Superior temporal gyrus (tissue), 1 donor: ENCODE measurements around the gene PRPF31.
"Not testable (repeated sequence)": the region's sequence is repeated elsewhere in the genome, so short reads cannot be mapped to it uniquely, and the experiment has no call there.

Experiments used
- DNase-seq: peaks from one replicate; pipeline ENCODE4 v3.0.0-alpha.2; 2016; ENCODE audit errors: extremely low spot score

PRPF31 gene

DNA sequence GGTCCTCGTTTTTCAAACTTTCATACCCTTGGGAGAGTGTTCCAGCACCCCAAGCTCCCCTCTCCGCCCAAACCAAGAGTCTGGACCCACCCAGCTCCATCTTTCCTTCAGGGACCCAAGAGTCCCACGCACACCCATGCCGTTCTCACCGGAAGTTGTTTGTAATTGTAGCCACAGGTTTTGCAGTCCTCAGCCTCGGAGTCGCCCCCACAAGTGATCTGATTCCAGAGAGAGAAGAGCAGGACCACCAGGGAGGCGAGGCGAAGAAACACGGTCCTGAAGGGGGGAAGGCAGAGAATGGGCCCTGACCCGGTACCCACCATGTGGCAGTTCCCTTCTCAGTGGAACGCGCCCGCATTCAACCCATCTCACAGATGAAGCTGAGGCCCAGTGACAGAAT is 47.3 kb downstream of the PRPF31 start:
- DNase-seq: no peak

DNA sequence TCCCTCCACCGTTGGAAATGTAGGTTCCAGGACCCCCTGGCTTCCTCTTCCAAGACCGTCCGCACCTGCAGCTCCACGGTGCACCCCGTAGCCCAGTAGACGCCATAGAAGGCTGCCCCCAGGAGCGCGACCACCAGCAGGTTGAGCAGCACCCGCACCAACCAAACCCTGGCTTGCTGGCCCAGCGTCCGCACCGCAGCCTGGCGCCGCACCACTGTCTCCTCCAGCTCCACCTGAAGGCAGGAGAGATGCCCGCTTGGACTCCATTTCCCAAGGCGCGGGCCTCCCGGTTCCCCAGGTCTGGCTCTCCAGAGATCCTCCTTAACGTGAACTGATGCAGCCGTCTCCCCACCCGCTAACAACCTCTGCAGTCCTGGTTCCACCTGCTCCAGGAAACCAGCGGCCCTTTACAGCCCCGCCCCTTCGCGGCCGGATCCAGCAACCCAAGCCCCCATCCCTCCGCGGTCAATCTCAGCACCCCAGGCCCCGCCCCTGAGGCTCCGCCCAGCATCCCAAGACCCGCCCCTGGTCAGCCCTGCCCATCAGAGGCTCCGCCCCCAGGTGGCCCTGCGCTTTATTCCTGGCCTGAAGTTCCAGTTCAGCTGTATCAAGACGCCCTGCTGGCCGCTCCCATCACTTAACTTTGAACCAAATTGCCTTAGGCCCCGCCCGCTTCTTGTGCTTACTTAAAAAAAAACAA is 49.0 kb downstream of the PRPF31 start:
- no peak for DNase-seq

DNA sequence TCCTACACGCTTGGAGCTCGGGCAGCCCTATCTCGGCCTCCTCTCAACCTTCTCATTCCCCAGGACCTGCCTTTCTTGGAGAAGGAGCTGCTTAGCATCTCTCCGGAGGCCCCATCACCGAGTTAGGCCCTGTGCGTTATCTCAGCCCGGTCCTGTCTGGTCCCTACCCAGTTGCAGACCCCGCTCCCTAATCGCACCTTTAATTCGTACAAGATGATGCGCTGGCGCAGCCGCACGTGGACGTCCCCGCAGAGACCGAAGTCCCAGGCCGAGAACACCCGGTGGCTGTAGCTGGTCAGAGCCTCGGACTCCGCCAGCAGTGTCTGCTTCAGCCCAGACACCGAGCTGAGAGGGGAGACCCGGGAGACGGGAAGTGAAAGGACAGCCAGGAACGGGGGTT is 49.7 kb downstream of the PRPF31 start:
- no peak for DNase-seq

DNA sequence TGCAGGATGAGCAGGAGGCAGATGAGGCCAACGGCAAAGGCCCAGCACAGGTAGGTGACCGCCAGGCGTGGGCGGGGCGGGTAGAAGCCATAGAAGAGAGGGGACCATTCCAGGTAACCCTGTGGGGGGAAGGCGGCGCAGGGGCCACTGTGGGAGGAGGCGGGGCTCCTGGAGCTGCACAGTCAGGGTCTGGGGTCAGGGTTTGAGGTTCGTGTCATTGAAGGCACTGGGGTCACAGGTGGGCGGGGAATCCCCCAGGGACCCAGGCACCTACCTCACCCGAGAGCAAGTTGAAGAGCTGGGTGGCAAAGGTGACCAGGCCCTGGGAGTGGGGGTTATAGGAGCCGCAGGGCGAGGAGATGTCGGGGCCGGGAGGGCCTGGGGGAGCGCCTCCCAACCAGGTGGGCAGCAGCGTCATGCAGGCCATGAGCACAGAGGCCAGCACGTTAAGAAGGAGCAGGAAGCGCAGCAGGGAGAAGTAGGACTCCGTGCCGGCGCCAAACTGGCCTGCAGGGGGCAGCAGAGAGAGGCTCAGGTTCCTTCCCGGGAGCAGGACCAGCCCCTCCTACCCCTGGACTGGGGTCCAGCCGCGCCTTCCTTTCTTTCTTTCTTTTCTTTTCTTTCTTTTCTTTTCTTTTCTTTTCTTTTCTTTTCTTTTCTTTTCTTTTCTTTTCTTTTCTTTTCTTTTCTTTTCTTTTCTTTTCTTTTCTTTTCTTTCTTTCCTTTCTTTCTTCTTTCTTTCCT is 52.8 kb downstream of the PRPF31 start:
- DNase-seq: peak; percentile 90

DNA sequence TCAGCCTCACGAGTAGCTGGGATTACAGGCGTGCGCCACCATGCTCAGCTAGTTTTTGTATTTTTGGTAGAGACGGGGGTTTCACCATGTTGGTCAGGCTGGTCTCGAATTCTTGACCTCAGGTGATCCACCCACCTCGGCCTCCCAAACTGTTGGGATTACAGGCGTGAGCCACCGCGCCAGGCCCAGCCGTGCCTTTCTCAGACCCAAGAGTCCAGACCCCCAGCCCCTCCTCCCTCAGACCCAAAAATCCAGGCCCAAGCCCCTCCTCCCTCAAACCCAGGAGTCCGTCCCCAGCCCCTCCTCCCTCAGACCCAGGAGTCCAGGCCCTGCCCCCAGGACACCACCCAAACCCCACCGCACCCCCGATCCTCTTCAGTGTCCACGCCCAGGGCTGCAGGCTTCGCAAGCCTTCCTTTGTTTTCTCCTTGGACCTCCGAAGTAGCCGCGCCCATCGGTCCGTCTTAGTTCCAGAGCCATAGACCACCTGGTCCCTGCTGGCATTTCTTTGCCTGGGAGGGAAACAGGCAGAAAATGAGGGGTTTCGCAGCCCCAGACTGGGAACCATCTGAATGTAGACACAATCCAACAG is 53.7 kb downstream of the PRPF31 start:
- DNase-seq: no peak

DNA sequence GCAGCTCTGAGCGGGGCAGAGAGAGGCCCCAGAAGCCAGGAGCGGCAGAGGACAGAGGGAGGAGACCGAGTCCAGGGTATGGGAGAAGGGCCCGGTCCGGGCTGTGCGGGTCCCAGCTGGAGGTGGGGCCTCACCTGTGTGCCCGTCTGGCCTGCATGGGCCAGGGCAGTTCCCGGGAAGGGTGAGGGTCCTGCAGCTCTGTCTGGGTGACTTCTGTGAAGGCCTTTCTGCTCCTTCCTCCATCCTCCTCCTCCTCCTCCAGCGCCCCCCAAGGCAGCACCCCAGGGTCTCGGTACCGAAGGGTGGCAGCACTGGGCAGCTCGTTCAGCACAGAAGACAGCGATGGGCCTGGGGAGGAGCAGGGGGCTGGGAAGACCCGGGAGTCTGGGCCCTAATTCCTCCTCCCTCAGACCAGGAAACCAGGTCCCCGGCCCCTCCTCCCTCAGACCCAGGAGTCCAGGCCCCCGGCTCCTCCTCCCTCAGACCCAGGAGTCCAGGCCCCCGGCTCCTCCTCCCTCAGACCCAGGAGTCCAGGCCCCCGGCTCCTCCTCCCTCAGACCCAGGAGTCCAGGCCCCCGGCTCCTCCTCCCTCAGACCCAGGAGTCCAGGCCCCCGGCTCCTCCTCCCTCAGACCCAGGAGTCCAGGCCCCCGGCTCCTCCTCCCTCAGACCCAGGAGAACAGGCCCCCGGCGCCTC is 56.3 kb downstream of the PRPF31 start:
- not testable (repeated sequence) for DNase-seq

DNA sequence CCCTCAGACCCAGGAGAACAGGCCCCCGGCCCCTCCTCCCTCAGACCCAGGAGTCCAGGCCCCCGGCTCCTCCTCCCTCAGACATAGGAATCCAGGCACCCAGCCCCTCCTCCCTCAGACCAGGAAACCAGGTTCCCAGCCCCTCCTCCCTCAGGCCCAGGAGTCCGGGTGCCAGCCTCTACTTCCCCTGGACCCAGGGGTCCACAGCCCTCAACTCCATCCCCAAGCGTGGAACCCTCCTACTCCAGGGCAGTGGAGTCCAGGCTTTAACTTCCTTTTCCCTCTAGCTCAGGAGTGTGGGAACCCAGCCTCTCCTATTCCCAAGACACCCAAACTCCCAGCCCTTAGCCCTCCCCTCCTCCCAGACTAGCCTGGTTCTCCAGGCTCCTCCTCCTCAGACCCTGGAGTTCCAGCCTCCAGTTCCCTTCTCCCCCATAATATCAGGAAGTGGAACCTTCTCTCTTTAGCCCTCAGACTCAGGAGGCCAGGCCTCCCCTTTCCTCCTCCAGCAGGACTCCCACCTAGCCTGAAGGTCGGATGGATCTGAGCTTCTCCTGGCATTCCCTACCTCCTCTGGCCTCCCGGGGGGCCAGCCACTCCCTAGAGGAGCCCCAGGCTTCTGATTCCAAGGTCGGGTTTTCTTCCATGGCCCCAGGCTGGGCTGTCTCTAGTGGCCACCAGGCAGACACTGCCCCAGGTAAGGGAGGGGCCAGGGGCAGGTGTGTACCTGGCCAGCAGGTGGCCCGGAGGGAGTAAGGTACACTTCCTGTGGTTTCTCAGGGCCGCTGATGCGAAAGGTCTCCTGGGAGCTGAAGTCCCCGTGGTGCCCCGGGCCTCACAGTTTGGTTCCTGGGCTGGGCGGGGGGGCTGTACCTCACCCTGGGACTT is 57.2 kb downstream of the PRPF31 start, which contains the start of gene TMC4:
TMC4 (minus strand) TSS at position 690 of the 888 bp plus-strand sequence; CDS start at position 647, 43 bp downstream.
- DNase-seq: no peak

DNA sequence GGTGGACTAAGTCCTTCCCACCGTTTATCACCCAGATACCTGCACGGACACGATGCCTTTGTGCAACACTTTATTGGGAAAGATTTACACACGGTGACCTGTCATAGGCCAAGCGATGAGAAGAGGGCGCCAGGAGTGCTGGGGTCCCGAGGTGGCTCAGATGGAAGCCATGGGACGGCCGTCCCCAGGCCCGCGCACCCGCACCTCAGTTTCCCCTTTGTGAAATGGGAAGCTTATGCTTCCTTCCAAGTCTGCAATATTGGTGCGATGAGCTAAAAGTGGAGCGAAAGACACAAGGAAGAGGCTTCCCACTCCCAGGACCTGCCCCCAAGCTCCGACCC is 57.8 kb downstream of the PRPF31 start:
- DNase-seq: no peak

DNA sequence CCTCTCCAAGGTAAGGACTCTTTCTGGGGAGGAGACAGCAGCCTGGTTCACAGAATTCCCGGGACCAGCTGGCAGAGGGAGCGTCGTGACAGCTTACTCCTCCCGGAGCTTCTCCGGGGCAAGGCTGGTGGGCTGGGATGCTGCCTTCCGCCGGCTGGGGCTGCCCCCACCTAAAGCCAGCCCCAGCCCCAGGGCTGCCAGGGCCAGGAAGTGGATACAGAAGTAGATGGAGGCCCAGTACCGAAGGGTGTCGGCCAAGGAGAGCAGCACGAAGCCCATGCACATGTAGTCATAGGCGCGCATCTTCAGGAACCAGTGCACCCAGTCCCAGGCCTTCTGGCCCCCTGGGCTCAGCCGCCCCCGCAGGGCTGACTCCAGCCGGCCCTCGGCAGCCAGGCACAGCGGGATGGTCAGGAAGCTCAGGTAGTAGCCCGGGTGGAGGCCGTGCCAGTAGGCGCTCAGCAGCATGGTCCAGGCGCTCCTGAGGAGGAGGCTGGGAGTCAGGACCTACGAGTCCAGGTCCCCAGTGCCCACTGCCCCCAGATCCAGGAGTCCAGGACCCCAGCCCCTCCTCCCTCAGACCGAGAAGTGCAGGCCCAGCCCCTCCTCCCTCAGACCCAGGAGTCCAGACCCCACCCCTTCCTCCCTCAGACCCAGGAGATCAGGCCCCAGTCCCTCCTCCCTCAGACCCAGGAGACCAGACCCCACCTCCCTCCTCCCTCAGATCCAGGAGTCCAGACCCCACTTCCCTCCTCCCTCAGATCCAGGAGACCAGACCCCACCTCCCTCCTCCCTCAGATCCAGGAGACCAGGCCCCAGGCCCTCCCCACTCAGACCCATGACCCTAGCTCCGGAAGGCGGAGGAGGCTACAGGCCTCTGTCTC is 58.6 kb downstream of the PRPF31 start:
- DNase-seq: no peak

DNA sequence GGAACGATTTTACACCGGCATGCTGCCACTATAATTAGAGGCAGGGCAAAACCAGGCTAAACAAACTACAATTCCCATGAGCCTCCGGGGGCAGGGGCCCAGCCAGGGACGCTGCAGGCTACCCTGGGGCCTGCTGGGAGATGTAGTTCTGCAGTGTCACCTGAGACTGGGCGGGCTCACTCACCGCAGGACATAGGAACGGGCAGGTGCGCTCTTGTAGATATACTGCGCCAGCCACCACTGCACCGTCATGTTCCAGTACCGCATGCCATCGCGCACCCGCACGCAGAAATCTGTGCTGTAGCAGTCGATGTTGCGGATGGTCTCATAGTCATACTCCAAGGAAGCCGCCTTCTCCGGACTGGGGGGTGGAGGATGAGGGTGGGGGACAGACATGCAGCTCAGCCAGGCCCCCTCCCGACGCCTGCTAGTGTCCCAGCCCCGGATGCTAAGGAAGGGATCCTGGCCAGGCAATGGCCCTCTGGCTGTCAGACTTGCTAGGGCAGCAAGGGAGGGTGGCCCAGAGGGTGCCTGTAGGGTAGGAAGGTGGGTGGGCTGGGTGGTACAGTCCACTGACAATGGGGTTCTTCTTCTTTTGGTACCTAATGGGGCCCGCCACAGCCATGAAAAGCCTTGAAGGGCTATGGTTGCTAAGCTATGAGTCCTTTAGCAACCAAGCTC is 63.2 kb downstream of the PRPF31 start:
- DNase-seq: peak; percentile 27

DNA sequence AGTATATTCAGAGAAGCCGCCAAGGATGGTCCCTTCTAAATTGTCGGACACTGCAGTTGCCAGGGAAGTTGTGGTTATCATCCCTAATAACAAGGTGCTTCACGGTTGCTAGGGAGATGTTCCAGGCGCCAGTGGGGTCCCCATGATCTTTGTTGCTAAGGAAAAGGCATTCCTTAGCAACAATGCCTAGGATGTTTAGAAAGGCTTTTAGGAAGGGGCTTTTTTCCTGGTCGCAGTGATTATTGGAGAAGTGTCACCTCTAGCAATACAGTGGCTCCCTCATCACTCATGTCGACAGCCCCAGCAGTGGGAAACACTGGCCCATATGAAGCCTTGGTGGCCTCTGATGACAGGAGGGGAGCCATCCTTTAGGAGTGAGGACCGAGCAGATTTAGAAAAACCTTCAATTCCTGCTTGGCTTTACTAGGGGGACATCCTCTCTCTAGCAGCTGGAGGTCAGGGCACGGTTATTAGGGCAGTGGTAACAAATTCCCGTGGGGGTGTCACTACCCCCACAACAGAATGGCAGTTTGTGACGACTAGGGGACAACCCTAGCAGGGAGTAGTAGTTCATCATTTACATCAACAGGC is 63.8 kb downstream of the PRPF31 start:
- no peak for DNase-seq

DNA sequence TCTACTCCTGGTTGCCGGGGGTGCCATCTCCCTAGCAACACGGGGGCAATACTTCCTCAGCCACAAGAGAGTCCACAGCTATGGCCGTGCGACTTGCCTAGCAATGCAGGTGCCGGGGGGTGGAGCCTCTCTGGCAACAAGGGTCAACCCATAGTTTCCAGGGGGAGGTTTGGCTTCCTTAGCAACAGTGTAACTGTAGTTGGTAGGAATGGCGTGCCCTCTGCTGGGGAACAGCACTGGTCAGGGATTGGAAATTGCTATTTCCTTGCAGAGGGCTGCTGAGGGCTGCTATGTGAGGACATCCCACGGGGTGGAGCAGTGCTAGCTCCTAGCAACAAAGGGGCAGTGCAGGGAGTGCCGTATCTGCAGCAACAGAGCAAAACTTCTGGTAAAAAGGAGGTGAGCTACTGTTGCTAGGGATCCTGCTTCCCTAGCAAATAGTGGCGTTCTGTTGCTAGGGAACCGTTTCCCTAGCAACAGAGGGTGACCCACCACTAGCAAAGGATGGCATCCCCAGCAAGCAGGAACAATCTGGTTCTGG is 64.4 kb downstream of the PRPF31 start:
- peak; percentile 59 for DNase-seq

DNA sequence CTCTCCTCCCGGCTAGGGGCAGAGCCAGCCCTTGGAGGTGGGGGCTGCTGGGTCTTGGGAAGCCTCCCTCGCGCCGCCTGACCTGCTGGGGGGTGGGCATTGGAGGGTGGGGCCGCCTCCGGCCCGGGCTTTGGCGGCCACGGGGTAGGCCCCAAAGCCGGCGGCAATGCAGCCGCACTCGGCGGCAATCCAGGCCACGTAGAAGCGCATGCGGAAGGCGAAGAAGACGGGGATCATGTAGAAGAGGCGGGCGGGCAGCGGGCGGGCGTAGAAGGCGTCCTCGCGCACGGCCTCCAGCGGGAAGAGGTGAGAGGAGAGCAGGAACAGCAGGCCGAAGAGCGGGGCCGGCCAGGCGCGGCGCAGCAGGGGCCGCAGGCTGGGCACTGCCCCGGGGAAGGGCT is 65.1 kb downstream of the PRPF31 start:
- DNase-seq: no peak
